GM12891 (cell line): ENCODE results near the gene OSTM1.

ENCODE experiments used
- POLR2A ChIP-seq: IDR thresholded peaks from 2 replicates; pipeline ENCODE4 v1.6.1; 2011; ENCODE audit warnings: low read depth, low read length, control low read depth
- POLR2AphosphoS5 ChIP-seq: IDR thresholded peaks from 2 replicates; pipeline ENCODE4 v1.6.1; 2011; ENCODE audit warnings: low read depth, low read length, control low read depth

- TF ChIP-seq POLR2A (no peak), POLR2AphosphoS5 (no peak)
Observed at GRCh38 chr6:108068618-108069017, 5.9 kb downstream of the OSTM1 start.
